PC-9 (cell line): ENCODE results near the gene SLC22A3.

Experiments
- EZH2 ChIP-seq: fragments of 200-600 bp; sonication (generic); IDR thresholded peaks from 2 replicates; pipeline ENCODE4 v1.8.0; 2017; ENCODE audit warnings: antibody characterized with exemption, low read depth
- TF ChIP-seq, protein P1 (sequence below): fragments of 200-600 bp; sonication (generic); conservative IDR thresholded peaks from 2 replicates; pipeline ENCODE4 v1.6.1; 2017; ENCODE audit warnings: mixed run types, antibody characterized with exemption, mild to moderate bottlenecking, moderate library complexity

- TF ChIP-seq, protein P1, sequence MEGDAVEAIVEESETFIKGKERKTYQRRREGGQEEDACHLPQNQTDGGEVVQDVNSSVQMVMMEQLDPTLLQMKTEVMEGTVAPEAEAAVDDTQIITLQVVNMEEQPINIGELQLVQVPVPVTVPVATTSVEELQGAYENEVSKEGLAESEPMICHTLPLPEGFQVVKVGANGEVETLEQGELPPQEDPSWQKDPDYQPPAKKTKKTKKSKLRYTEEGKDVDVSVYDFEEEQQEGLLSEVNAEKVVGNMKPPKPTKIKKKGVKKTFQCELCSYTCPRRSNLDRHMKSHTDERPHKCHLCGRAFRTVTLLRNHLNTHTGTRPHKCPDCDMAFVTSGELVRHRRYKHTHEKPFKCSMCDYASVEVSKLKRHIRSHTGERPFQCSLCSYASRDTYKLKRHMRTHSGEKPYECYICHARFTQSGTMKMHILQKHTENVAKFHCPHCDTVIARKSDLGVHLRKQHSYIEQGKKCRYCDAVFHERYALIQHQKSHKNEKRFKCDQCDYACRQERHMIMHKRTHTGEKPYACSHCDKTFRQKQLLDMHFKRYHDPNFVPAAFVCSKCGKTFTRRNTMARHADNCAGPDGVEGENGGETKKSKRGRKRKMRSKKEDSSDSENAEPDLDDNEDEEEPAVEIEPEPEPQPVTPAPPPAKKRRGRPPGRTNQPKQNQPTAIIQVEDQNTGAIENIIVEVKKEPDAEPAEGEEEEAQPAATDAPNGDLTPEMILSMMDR = no peak
- TF ChIP-seq EZH2 = no peak
Measured at GRCh38 chr6:160309718-160310117, 38.5 kb upstream of the SLC22A3 start.
